Loucy (cell line): ENCODE results near the gene INPP5D.
"Not testable (repeated sequence)": the region's sequence is repeated elsewhere in the genome, so short reads cannot be mapped to it uniquely, and the experiment has no call there.

Source experiments
- H2AFZ ChIP-seq: fragments of 200-600 bp; sonication (generic); 2 replicates; pipeline ENCODE4 v1.6.0; 2016; ENCODE audit warnings: antibody characterized with exemption, mild to moderate bottlenecking, low read length, moderate library complexity
- H3F3A ChIP-seq: fragments of 200-600 bp; 2 replicates; pipeline ENCODE4 v1.6.0; 2016; ENCODE audit warnings: antibody characterized with exemption, low read depth, mild to moderate bottlenecking
- H3K27me3 ChIP-seq: fragments of 200-600 bp; sonication (generic); 2 replicates; pipeline ENCODE4 v1.6.1; 2014; ENCODE audit warnings: low read length, mild to moderate bottlenecking; ENCODE audit not compliant: insufficient read depth, poor library complexity, severe bottlenecking
- H3K36me3 ChIP-seq: fragments of 200-600 bp; sonication (generic); 2 replicates; pipeline ENCODE4 v1.6.1; 2016; ENCODE audit warnings: low read length; ENCODE audit not compliant: insufficient read depth
- H3K4me1 ChIP-seq: fragments of 200-600 bp; sonication (generic); 2 replicates; pipeline ENCODE4 v1.5.1; 2014; ENCODE audit warnings: low read length, mild to moderate bottlenecking; ENCODE audit not compliant: insufficient read depth, poor library complexity, severe bottlenecking
- H3K4me2 ChIP-seq: fragments of 200-600 bp; sonication (generic); 2 replicates; pipeline ENCODE4 v1.6.0; 2014; ENCODE audit warnings: antibody characterized with exemption, low read length, low read depth, mild to moderate bottlenecking; ENCODE audit not compliant: poor library complexity, severe bottlenecking
- H3K4me3 ChIP-seq: fragments of 200-600 bp; sonication (generic); 2 replicates; pipeline ENCODE4 v1.5.1; 2014; ENCODE audit warnings: low read length, mild to moderate bottlenecking, mixed read lengths; ENCODE audit not compliant: poor library complexity, severe bottlenecking
- H3K79me2 ChIP-seq: fragments of 200-600 bp; sonication (generic); 2 replicates; pipeline ENCODE4 v1.6.1; 2014; ENCODE audit warnings: low read length; ENCODE audit not compliant: insufficient read depth
- H3K9ac ChIP-seq: fragments of 200-600 bp; sonication (generic); 2 replicates; pipeline ENCODE4 v1.6.0; 2014; ENCODE audit warnings: mild to moderate bottlenecking, low read depth, low read length, moderate library complexity; ENCODE audit not compliant: poor library complexity, severe bottlenecking
- H3K9me2 ChIP-seq: fragments of 200-600 bp; sonication (generic); replicated peaks from 2 replicates; pipeline ENCODE4 v1.6.1; 2016; ENCODE audit warnings: low read depth, low read length, mixed read lengths
- H3K9me3 ChIP-seq: fragments of 200-600 bp; sonication (generic); 2 replicates; pipeline ENCODE4 v1.6.1; 2014; ENCODE audit warnings: mild to moderate bottlenecking, antibody characterized with exemption, low read length, low read depth; ENCODE audit not compliant: insufficient read depth
- H4K20me1 ChIP-seq: fragments of 200-600 bp; sonication (generic); 2 replicates; pipeline ENCODE4 v1.6.0; 2014; ENCODE audit warnings: antibody characterized with exemption, low read length, mild to moderate bottlenecking; ENCODE audit not compliant: insufficient read depth, poor library complexity, severe bottlenecking
- CTCF ChIP-seq: fragments of 200-600 bp; sonication (generic); conservative IDR thresholded peaks from 2 replicates; pipeline ENCODE4 v1.5.1; 2014; ENCODE audit warnings: mild to moderate bottlenecking, antibody characterized with exemption, low read length
- EZH2phosphoT487 ChIP-seq: fragments of 200-600 bp; IDR thresholded peaks from 2 replicates; pipeline ENCODE4 v1.6.1; 2018; ENCODE audit warnings: antibody characterized with exemption, mild to moderate bottlenecking, moderate library complexity, borderline replicate concordance

Gene INPP5D

GRCh38 chr2:233197022-233197421 is 136.9 kb downstream of the INPP5D start:
- Histone ChIP-seq H3K4me1 (no peaks in the 10 kb centered on the region), H3K9ac (no peak overlapping the region), H3K4me2 (no peak overlapping the region), H3K36me3 (peaks cover 70% of the 10 kb centered on the region; the same call in 1 of the 2 replicates), H3K27me3 (no peaks in the 10 kb centered on the region), H3K9me3 (no peaks in the 10 kb centered on the region), H3F3A (no peaks in the 10 kb centered on the region), H2AFZ (no peak overlapping the region), H4K20me1 (no peaks in the 10 kb centered on the region), H3K4me3 (no peak overlapping the region), H3K79me2 (no peaks in the 10 kb centered on the region), H3K9me2 (no peaks in the 10 kb centered on the region)
- TF ChIP-seq EZH2phosphoT487 (no peak), CTCF (no peak)

GRCh38 chr2:233198026-233198425 is 137.9 kb downstream of the INPP5D start:
- TF ChIP-seq EZH2phosphoT487 (no peak), CTCF (no peak)
- no peaks in the 10 kb centered on the region for H3K9me3 ChIP-seq
- no peaks in the 10 kb centered on the region for H3K9me2 ChIP-seq
- no peak overlapping the region for H3K4me2 ChIP-seq
- H3K9ac ChIP-seq = no peak overlapping the region
- no peaks in the 10 kb centered on the region for H3K27me3 ChIP-seq
- no peak overlapping the region for H2AFZ ChIP-seq
- no peak overlapping the region for H3K4me3 ChIP-seq
- peaks cover 70% of the 10 kb centered on the region; the same call in 1 of the 2 replicates for H3K36me3 ChIP-seq
- H3K79me2 ChIP-seq = no peaks in the 10 kb centered on the region
- H3F3A ChIP-seq = no peaks in the 10 kb centered on the region
- no peaks in the 10 kb centered on the region for H4K20me1 ChIP-seq
- H3K4me1 ChIP-seq = no peaks in the 10 kb centered on the region

- Histone ChIP-seq H3K27me3 (no peaks in the 10 kb centered on the region), H2AFZ (no peak overlapping the region), H3K9ac (no peak overlapping the region), H3K36me3 (peaks cover 75% of the 10 kb centered on the region), H3K9me3 (no peaks in the 10 kb centered on the region), H3K9me2 (no peaks in the 10 kb centered on the region), H4K20me1 (no peaks in the 10 kb centered on the region), H3K4me1 (no peaks in the 10 kb centered on the region), H3K79me2 (no peaks in the 10 kb centered on the region), H3F3A (no peaks in the 10 kb centered on the region), H3K4me2 (no peak overlapping the region), H3K4me3 (no peak overlapping the region)
- TF ChIP-seq EZH2phosphoT487 = no peak
- no peak for TF ChIP-seq CTCF
Observed at GRCh38 chr2:233199870-233200269, 139.7 kb downstream of the INPP5D start.

- H4K20me1 ChIP-seq, H3K27me3 ChIP-seq, H3F3A ChIP-seq, H3K4me3 ChIP-seq, H3K4me1 ChIP-seq, H3K9me2 ChIP-seq, H3K79me2 ChIP-seq, H3K4me2 ChIP-seq, H2AFZ ChIP-seq, H3K9ac ChIP-seq, H3K9me3 ChIP-seq: not testable (repeated sequence)
- peaks cover 66% of the 10 kb centered on the region for H3K36me3 ChIP-seq
Observed at GRCh38 chr2:233200790-233201189, 140.6 kb downstream of the INPP5D start.
